Ascending aorta (tissue), 2 donors: ENCODE measurements around the gene MYO6. TPM values are rescaled to one million over a fixed set of nuclear protein-coding genes. Genes with fewer than 3 reads are reported as not detected.

Experiments
- DNase-seq, 2 donors: peaks; one replicate each; pipeline ENCODE4 v3.0.0-alpha.2; 2019; ENCODE audit warnings: low spot score in 2 of 2
- H3K27ac ChIP-seq, 2 donors: fragments of 200-600 bp; sonication (generic); one replicate each; pipeline ENCODE4 v1.5.1; 2016 to 2017; ENCODE audit warnings: mild to moderate bottlenecking in 1 of 2
- H3K27me3 ChIP-seq: fragments of 200-600 bp; sonication (generic); one replicate; pipeline ENCODE4 v1.5.1; 2017
- H3K36me3 ChIP-seq, 2 donors: fragments of 200-600 bp; sonication (generic); one replicate each; pipeline ENCODE4 v1.5.1; 2016
- H3K4me1 ChIP-seq, 2 donors: fragments of 200-600 bp; sonication (generic); one replicate each; pipeline ENCODE4 v1.5.1; 2016 to 2017; ENCODE audit warnings: mild to moderate bottlenecking in 1 of 2
- H3K4me3 ChIP-seq, 2 donors: fragments of 200-600 bp; sonication (generic); one replicate each; pipeline ENCODE4 v1.5.1; 2016 to 2017; ENCODE audit warnings: mild to moderate bottlenecking in 1 of 2
- H3K9me3 ChIP-seq, 2 donors: fragments of 200-600 bp; sonication (generic); one replicate each; pipeline ENCODE4 v1.5.1; 2016
- intact Hi-C: fragments of 100-400 bp; cut with DNase I; formaldehyde crosslinking; loops from one replicate; pipeline ENCODE4 v1.15.1; 2023
- total RNA-seq: library from RNA; depleted of rRNA; stranded (reverse); fragments of >200 nt; gene quantifications from one replicate; pipeline ENCODE4 v1.1.0, GENCODE V29; 2016
- TF ChIP-seq, protein P1 (sequence below), 3 experiments: fragments of 200-600 bp in 2 of 3; fragments of 450-650 bp in 1 of 3; sonication (generic) in 2 of 3; IDR thresholded peaks; one replicate each; pipeline ENCODE4 v1.5.1; 2016 to 2019; ENCODE audit warnings: antibody characterized with exemption in 3 of 3, mild to moderate bottlenecking in 1 of 3, moderate library complexity in 1 of 3

Gene MYO6
- total RNA-seq, 1 donor from 2014 or later, result 3.7 TPM

DNA sequence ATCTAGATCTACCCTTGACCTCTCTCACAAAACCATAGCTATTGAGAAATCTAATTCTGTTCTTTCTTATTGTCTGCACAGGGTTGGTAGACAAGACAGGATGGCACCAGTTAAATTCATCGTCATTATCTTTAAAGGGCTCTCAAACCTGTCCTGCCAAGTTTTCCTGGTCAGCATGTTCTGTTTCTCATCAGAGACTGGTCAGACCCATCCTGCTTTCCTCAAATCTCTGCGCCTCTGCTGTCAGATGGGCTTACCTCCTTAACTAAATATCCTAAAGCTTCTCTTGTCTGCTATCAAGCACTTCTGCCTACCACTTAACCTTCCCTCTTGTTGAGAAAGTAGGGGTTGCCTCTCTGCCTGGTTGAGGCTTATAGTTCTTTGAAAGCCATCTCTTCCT is 125.2 kb downstream of the MYO6 start:
- no peaks in the 10 kb centered on the region for H3K9me3 ChIP-seq
- intact Hi-C loops, result no loop called here
- H3K4me1 ChIP-seq, result peaks cover 0 to 3% of the 10 kb centered on the region in 2 donors
- H3K27me3 ChIP-seq, result no peaks in the 10 kb centered on the region
- H3K36me3 ChIP-seq, result peaks cover 3 to 13% of the 10 kb centered on the region in 2 donors
- H3K4me3 ChIP-seq, result no peak overlapping the region
- no peak overlapping the region for H3K27ac ChIP-seq
- TF ChIP-seq, protein P1, sequence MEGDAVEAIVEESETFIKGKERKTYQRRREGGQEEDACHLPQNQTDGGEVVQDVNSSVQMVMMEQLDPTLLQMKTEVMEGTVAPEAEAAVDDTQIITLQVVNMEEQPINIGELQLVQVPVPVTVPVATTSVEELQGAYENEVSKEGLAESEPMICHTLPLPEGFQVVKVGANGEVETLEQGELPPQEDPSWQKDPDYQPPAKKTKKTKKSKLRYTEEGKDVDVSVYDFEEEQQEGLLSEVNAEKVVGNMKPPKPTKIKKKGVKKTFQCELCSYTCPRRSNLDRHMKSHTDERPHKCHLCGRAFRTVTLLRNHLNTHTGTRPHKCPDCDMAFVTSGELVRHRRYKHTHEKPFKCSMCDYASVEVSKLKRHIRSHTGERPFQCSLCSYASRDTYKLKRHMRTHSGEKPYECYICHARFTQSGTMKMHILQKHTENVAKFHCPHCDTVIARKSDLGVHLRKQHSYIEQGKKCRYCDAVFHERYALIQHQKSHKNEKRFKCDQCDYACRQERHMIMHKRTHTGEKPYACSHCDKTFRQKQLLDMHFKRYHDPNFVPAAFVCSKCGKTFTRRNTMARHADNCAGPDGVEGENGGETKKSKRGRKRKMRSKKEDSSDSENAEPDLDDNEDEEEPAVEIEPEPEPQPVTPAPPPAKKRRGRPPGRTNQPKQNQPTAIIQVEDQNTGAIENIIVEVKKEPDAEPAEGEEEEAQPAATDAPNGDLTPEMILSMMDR (IDR thresholded peaks at IDR 0.05), result no peak
- no peak for DNase-seq

DNA sequence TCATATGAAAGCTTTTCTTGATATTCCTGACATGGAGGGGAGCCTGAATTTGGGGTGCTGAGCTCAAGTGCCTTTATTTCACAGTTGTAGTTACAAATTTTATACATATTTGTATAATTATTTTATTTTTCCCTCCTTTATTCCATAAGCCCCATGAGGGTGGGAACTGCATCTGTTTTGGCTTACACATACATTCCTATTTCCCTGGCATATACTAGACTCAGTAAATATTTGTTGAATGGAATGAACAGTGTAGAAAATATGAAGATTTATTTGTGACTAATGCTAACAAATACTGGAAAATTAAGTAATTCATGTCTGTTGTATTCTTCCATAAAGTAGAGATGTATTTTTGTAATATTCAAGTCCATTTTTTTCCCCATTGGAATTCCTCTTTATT is 127.1 kb downstream of the MYO6 start:
- no peak for DNase-seq
- H3K27me3 ChIP-seq, result no peaks in the 10 kb centered on the region
- H3K4me3 ChIP-seq, result no peak overlapping the region
- TF ChIP-seq, protein P1 (IDR thresholded peaks at IDR 0.05), result no peak
- no peaks in the 10 kb centered on the region for H3K9me3 ChIP-seq
- peaks cover 3 to 13% of the 10 kb centered on the region in 2 donors for H3K36me3 ChIP-seq
- H3K27ac ChIP-seq, result no peak overlapping the region
- intact Hi-C loops, result no loop called here
- H3K4me1 ChIP-seq, result no peaks in the 10 kb centered on the region

DNA sequence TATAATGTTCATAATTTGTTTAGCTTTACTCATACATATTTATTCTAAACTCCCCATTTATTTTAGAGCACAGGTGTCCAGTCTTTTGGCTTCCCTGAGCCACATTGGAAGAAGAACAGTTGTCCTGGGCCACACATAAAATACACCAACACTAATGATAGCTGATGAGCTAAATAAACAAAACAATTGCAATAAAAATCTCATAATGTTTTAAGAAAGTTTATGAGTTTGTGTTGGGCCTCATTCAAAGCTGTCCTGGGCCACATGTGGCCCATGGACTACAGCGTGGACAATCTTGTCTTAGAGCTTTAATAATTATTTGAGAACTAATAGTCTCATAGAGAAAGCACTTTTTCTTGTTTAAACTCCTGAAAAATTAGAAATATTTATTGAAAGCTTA is 131.3 kb downstream of the MYO6 start:
- intact Hi-C loops, result no loop called here
- H3K4me3 ChIP-seq, result no peak overlapping the region
- H3K36me3 ChIP-seq, result peaks cover 1 to 2% of the 10 kb centered on the region in 2 donors
- no peak for DNase-seq
- no peaks in the 10 kb centered on the region for H3K9me3 ChIP-seq
- H3K4me1 ChIP-seq, result no peaks in the 10 kb centered on the region
- TF ChIP-seq, protein P1 (IDR thresholded peaks at IDR 0.05), result no peak
- H3K27ac ChIP-seq, result no peak overlapping the region
- no peaks in the 10 kb centered on the region for H3K27me3 ChIP-seq

DNA sequence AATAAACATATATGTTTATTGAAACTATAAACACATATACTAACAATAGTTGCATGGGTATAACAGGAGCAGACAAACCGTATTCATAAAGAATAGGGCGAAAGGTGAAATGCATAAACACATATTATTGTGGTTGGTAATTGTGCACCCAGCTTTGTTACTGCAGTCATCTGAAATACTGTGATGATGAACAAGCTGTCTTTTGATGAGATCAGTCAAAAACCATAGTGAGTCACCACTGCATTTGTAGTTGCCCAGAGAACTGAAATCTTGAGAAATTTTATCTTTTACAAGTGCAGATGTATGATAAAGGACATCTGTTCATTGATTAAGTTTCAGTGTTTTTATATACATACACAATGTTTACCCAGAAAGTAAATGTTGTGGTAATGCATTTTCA is 133.7 kb downstream of the MYO6 start:
- Histone ChIP-seq H3K27me3 (no peaks in the 10 kb centered on the region), H3K9me3 (no peaks in the 10 kb centered on the region), H3K4me1 (no peaks in the 10 kb centered on the region), H3K4me3 (no peak overlapping the region), H3K36me3 (no peaks in the 10 kb centered on the region), H3K27ac (no peak overlapping the region)
- intact Hi-C loops, result no loop called here
- no peak for DNase-seq
- TF ChIP-seq, protein P1 (IDR thresholded peaks at IDR 0.05), result no peak

DNA sequence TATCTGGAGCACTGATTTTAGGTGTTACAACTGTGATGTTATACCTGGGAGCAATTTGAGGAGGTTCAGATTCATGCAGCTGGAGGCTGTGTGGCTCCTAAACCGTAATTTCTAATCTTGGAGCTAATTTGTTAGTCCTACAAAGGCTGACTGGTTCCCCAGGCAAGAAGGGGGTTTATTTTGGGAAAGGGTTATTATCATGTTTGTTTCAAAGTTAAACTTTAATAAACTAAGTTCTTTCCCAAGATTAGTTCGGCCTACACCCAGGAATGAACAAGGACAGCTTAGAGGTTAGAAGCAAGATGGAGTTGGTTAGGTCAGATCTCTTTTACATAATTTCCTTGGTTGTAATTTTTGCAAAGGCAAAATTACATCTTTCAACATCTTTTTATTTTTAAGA is 135.8 kb downstream of the MYO6 start:
- intact Hi-C loops, result no loop called here

More for the DNA sequence above, 135.8 kb downstream of the MYO6 start:
- no peak for DNase-seq
- no peak overlapping the region for H3K27ac ChIP-seq
- peaks cover 0 to under 1% of the 10 kb centered on the region in 2 donors for H3K36me3 ChIP-seq
- no peaks in the 10 kb centered on the region for H3K4me1 ChIP-seq
- TF ChIP-seq, protein P1 (IDR thresholded peaks at IDR 0.05), result no peak
- H3K4me3 ChIP-seq, result no peak overlapping the region
- H3K27me3 ChIP-seq, result no peaks in the 10 kb centered on the region
- H3K9me3 ChIP-seq, result no peaks in the 10 kb centered on the region
